ENCODE data around the gene THRB.

THRB gene

DNA sequence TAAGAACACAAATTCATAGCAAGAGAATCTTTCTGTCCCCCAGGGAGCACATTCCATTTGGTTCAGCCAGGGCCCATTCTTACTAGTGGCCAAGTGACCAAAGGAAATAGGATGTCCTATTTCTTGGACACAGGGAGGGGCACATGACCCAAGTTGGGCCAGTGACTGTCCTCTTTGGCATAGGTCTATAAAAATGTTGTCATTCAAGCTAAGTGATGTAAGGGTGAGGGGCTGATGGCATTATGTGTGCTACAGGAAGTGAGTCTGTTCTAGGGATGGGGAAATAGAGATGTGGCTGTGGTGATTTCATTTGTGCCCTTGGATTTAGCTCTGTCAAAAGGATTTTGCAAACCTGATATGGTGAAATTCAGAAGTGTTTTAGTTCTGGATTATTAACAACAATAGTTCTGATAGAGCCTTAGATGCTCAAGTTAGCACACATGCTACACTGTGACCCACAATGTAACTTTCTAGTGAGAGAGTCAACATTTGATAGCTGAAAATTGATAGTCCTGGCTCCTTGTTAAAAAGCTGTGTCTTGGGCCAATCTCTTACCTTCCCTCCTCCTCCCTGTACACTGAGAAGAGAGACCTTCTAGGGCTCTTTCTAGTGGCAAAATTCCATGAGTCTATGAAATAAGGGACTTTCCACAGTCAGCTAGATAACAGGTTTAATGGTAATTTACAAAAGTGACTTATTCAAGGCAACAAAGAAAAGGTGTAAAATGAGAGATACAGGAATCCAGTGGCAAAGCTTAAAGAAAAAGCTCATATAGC is 117.2 kb downstream of the THRB start:
- no peak for DNase-seq (ENCODE audit: low read depth)

DNA sequence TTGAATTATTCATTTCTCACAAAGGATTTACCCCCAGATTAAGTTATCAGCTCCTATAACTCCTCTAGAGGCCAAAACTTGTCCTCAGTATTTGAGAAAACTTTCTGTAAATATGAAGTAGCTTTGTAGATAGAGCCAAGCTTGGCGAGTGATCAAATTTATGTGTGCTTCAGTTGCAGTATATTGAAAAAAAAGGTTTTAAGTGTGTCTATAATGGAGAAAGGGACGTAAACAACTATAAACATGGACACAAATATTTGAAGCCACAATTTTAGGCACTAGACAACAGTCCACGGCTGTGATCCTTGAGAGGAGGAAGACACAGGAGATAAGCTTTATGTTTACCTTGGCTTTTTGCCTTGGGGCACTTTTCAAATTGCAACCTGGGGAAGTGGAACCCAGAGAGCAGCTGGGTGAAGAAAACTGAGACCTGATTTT is 118.7 kb downstream of the THRB start:
- no peak for DNase-seq (ENCODE audit: low read depth)

DNA sequence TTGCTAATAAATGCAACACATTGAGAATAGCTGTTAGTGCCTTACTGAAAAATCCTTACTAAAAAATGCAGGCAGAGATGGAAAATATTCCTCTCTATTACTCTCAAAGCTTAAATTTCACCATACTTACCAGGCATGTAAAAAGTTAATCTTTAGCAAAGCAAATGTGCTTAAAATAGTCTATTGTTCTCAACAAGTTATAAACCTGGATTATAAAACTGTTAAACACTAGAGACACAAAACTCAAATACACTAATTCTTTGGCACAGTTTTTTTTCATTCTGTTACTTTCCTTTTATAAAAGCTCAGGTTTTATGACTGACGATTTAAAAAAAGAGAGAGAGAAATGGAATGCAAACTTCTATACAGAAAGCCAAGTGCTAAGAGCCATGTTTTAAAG is 119.8 kb downstream of the THRB start:
- no peak for DNase-seq (ENCODE audit: low read depth)

DNA sequence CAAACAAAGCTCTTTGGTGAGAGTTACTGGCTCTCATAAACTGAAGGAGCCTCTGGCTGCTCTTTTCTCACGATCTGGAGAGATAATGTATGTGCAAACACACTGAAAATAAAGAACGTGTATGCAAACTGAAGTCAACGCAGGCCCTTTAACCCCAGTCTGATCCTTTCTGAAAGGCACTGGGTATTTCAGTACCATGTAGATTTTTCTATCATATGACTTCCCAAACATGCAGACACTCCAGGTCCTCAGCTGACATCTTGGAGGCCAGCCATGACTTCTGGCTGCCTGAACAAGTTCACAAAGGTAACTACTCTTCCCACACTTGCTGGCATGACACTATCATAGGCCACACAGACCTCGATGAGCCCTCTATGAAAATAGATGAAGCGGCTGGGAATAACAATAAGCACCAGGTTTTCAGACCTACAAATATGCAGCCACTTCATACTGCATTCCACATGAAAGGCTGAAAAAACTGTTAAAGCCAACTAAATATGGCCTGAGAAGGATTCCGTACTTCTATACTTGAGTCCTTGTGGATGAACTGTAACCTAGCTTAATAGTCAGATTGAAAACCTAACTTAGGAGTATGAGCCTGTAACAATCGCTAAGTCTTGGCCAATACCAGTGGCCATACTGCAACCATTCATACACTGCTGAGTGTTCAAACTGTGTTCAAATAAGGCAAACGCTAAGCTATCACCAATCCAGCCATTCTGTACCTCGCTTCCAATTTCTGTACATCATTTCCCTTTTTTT is 121.3 kb downstream of the THRB start:
- DNase-seq (ENCODE audit: low read depth): no peak

DNA sequence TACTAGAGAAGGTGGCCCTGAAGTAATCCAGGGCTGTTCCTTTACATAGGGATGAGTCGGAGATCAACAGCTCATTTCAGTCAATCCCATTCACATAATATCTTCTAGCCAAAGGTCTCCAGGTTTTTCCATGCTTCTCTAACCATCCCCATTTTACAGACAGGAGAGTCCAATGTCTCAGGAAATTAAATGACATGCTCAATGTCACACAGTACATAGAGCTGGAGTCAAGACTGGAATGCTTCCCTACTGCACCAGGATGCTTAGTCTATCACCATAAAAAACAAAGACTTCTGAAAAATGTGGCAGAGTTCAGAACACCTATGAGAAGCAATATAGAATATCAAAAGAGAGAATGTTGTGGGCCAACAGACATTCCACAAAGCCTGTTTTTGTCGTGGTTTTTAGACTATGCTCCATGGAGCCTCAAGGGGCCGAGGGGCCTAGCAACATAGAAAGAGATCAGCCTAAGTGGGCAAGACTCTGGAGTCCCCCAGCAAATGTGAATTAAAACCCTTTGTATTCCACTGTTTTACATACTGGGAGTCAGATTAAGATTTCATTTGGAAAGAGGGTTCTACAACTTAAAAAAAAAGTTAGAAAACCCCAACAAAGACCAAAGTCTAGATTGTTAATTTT is 122.0 kb downstream of the THRB start:
- no peak for DNase-seq (ENCODE audit: low read depth)

DNA sequence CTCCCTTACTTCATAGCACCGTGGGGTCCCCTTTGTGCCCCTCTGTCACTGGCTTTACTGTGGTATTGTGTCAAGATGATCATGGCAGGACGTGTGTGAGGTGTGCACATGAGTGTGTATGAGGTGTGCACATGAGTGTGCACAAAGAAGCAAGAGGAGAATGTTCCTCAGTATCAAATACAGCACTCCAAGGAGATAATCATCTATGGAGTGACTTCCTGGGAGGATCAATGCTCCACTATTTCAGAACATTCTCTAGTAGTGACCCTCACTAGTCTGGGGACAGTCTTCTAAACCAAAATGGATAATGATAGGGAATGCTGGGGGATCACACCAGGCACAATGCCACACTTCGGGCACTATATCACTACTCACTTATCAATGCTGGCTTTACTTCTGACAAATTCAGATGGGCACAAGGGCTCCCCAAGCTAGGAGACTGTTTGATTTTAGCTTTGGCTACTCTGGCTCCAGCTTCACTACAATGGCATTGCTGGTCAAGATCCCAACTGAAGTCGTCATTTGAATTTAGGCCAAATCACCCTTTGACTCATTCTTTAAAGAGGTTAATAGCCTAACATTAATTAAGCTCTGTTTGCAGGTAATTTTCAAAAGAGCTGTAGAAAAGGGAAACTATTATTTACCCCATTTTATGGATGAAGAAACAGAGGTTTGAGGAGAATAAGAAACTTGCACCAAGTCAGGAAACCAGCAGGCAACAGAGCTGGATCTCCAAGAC is 124.1 kb downstream of the THRB start:
- no peak for DNase-seq (ENCODE audit: low read depth)

DNA sequence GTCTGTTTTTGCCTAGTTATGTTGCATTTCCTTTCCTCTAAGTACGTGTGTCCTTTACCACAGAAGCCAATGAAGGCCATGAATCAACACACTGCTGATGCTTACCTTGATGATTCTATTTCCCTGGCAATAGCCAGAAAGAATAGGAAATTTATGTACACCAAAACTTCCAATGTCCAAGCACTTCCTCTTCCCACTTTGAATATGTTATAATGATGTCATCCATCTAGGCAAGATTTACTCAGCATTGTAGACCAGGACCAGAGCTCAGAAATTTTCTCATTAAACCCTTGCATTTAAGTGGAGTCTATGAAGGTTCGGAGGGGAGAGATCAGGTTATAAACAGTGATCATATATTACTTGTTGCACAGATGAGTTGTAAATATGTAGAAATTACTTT is 126.0 kb downstream of the THRB start:
- no peak for DNase-seq (ENCODE audit: low read depth)

DNA sequence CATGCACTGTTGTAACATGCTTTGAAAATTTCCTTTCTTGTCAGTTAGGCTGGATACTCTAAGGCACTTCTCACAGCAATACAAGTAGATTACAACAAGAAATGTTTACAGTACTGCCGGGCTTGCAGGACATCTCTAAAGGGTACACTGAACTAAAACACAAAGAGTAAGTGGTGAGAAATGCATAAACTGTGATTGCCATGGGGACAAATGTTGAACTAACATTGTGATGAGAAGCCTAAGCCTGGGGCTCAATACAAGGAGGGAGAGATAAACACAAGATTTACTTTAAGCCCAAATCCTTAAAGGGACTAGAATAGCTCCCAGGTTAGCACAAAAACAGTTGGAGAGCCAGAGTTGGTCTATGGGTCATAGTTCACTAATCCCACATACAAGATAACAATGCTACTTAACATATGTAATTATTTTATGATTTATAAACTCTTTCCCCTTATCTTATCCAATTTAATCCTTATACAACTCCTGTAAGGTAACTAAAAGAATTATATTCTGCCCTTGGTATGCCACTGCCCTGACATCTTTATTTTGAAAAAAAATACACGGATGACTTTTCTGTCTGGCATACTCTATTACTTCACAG is 126.9 kb downstream of the THRB start:
- no peak for DNase-seq (ENCODE audit: low read depth)

DNA sequence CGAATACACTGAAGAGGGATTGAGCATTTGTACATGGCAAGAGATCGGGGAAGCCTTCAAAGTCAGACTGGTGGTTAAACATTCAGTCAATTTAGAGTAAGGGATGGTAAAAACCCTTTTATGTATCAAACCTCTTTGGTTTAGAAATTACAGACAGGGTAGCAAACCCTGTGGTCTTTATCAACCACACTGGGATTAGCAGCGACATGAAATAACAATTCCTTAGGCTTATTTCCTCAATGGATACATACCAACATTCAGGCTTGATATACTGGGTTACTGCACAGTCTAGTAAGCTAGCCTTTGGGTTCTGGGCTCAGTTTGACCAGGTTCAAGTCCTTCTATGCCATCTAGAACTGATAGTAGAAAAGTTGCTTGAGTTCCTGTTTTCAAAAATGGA is 127.4 kb downstream of the THRB start:
- DNase-seq (ENCODE audit: low read depth): no peak

DNA sequence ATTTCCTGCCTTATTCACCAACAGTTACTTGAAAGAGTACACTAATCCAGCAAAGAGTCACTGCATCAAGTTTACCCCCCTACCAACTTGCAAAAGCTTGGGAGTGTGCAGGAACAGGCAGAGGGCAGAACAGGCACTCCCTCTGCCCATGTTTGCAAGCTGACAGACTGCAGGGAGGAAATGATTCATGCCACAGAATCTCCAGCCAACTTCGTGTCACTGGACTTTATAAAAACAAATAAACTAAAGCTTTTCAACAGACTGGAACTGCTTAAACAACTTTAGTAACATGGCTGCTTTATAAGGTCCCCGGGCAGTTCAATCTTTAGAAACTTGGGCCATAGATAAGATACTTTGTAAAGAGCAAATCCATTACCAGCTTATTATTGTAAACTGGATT is 129.5 kb downstream of the THRB start:
- peak; percentile 90 for DNase-seq (ENCODE audit: low read depth)

DNA sequence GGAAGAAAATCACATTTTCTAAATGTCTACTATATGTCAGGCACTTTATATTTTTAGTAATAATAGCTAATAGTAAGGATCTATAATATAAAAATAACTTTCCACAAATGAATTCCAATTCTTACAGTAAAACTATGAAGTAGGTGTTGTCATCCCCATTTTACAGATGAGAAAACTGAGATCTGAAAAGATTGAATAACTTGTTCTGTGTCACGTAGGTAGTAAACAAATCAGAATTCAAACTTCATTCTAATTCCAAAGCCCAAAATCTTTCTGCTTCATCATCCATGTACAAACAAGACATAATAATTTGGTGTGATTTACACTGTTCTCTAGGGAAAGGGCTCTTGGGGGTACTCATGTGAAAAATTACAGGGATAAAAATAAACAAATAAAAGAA is 130.3 kb downstream of the THRB start:
- no peak for DNase-seq (ENCODE audit: low read depth)

DNA sequence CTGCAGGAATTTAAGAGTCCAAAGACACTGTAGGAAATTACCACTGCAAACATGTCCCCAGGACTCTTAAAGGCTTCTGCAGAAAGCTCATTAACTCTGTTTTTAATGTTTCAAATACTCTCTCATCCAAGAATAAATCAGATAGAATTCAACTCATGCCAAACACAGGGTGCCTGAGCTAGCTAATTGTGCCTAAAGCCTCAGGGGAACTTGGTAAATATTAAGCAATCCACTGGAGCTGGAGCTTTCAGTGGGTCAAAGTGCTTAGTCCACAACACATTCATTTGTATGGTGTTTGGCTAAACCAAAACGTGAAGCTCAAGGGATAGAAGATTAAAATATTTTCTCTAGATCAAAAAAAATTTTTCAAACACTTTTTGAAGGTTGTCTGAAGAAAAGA is 131.4 kb downstream of the THRB start:
- DNase-seq (ENCODE audit: low read depth): peak; percentile 68

DNA sequence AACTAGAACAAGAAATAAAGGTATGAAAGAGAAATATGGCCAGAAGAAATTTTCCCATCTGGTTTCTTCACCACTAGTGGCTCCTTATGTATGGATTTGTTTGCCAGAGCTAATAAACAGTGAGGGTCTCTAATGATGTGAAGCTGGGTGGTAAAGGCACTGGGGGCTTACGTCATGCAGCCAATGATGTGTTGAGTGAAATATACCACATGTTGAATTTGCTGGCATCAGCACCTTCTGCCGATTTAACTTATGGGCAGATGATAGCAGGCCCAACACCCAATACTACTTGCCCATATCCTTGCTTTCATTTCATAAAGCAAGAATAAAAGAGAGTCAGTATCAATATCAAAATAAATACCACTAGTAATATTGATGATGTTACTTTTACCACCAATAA is 133.0 kb downstream of the THRB start:
- no peak for DNase-seq (ENCODE audit: low read depth)

DNA sequence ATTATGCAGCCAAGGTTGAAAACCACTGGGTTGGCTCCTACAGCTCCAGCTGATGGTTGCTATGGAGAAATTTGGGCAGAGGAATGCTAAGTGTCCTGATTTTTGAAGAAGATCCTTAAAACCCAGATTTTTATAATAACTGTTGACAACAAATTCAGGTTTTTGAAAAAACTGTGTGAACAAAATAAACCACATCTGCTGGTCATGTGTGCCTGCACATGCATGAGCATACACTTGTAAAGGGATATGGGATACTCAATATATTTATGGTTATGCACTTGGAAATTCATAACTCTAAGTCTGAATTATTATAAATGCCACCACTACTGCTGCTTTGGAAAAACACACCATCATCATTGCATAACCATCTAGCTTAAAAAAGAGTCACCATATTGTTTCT is 133.7 kb downstream of the THRB start:
- no peak for DNase-seq (ENCODE audit: low read depth)

DNA sequence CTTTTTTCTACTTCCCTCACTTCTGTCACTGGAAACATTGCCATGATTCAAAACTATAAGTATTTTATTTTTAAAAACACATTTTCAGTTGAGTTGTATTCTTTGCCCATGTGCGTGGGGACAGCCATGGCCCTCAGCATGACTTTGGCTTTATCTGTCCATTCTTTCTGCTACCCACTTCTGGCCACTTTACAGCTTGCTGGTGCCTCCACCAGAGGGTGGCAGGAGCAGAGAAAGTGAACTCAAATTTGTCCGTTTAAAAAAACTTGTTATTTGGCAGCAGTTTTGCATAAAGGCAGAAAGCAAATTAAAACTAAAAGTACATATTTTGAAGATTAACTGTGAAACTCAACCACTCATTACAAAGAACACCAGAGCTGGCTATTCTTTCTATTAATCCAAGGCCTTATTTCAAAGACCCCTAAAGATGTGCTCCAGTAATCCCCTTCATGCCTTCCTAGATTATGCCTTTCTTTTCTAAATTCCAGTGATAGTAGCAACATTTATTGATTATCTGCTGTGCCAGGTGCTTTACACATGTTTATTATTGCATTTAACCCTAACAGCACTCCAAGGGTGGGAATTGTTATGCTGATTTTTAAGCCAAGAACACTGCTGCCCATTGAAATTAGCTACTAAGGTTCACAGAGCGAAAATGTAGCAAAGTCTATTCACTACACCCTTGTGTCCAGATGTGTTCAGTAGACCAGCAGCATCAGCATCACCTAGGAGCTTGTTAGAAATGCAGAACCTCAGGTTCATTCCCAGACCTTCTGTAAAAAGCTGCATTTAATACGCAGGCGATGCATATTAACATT is 134.8 kb downstream of the THRB start:
- DNase-seq (ENCODE audit: low read depth): no peak

DNA sequence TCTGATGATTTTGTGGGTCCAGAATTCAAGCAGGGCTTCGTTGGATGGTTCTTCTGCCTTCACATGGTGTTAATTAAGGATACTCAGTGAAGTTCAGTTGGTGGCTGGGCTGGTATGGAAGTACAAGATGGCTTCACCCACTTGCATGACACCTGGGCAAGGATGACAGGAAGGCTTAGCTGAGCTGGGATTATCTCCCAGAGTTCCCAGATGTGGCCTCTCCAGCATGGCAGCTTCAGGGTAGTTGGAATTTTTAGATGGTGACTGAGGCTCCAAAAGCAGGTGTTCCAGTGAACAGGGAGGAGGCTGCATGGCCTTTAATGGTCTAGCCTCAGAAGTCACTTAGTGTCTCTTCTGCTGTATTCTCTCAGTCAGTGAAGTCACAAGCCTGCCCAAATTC is 135.5 kb downstream of the THRB start:
- DNase-seq (ENCODE audit: low read depth): no peak

DNA sequence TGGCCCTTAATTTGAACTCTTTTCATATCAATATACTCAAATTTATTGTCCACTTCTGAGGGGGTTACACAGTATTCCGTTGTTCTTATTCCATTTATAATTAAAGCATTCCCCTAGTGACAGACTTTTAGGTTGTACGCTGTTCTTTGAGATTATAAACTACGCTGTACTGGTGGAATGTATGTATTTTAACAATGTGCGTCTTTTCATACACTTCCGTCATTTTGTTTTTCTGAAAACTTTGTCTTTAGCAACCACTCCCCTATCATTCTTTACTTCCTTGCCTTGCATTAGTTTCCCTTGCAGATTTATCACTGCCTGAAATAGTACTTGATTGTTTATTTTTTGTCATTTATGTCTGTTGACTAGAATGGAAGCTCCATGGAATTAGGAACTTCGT is 137.0 kb downstream of the THRB start:
- DNase-seq (ENCODE audit: low read depth): no peak

DNA sequence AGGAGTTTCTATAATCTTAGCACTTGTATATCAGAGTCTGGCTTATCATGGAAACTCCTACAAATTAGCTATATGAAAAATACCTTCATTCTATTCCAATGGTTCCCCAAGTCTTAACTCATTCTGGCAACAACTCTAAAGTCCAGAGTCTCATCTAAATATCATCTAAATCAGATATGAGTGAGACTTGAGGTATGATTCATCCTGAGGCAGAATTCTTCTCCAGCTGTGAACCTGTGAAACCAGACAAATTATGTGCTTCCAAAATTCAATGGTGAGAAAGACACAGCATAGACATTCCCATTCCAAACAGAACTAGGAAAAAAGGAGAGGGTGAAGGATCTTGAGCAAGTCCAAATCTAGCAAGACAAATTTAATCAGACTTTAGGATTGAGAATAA is 138.8 kb downstream of the THRB start:
- DNase-seq (ENCODE audit: low read depth): no peak

DNA sequence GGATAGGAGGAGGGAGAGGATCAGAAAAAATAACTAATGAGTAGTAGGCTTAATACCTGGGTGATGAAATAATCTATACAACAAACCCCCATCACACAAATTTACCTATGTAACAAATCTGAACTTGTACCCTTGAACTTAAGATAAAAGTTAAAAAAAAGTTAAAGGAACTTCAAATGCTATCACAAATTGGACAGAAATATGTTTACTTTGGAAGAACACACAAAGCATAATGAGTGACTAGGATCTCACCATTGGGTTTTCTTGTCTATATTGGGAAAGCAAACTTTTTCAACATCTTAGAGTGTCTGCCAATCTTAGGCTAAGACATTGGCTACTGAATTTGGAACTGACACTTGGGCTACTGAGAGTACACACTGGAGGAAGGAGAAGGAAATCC is 140.4 kb downstream of the THRB start:
- no peak for DNase-seq (ENCODE audit: low read depth)

DNA sequence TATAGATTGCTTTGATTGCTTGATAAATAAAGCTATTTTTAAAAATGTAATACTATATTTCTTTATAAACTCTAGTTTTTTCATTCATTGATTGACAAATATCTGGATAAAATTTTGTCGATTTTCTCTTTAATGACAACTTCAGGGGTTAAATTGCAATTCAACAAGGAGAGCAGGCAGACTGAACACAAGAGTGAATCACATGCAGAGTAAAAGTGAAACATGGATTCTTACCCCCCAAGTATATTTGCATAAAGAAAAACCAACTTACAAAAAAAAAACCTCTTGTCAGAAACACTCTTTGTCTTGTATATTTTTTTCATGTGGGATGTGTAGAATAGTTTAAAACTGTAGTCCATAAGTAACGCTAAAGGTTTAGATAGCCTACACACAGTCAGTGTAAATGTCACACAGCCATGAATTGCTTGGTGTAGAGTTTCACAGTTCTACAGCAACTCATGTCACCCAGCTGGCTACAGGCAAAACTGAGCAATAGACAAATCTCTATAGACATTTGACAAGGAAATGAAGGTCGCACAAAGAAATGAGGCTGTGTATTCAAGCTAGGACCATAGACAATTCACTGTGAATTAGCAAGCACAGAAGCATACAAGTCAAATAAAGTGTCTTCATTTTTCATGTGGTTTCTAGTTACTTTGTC is 141.6 kb downstream of the THRB start:
- no peak for DNase-seq (ENCODE audit: low read depth)
